Stimulated activated CD8-positive, alpha-beta memory T cell treated with anti-CD3 and anti-CD28 coated beads, Interleukin-7, amount 100 ng/mL, for 24 hours (primary cell): ENCODE data around the gene SLC2A1.

Experiments
- DNase-seq: peaks from one replicate; pipeline ENCODE4 v3.0.0-alpha.2; 2020; ENCODE audit warnings: low read depth

The SLC2A1 gene

GRCh38 chr1:42958488-42959319, at the start of gene SLC2A1:
SLC2A1 (minus strand) TSS chr1:42958868; CDS start chr1:42958651, 217 bp downstream.
- DNase-seq, result peak; percentile 88

DNA sequence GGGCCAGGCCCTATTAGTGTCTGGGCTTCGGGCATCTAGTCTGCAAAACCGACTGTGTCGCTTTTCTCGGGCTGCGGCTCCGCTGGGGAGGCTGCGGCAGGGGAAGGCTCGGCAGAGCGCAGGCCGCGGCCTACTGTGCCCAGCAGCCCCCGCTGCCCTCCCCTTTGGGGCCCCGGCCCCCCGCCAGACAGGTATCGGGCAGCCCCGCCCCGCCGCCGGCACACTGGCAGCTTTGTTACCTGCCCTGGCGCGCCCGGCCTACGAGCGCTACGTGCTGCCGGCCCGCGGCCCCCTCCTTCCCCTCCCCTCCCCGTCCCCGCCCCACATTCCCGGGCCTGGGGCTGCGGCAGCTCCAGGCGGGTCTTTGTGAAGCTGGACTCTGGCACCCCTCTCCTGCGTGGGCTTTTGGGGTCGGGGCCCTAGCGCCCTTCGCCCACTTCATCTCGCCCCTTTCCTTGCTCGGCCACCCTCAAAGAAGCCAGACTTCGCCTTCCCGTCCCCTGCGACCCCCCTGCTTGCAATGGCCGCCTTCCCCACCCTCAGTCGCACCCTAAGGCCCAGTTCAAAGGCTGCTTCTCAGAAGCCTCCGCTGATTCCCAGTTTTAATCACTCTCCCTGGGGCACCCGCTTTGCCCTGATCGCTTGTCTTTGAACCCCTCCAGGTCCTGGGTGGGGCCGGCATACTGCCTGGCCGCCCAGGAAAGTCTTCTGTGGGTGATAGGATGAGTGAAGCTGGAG, 48.9 kb upstream of the SLC2A1 start:
- DNase-seq, result no peak

GRCh38 chr1:43005460-43006361, 47.0 kb upstream of the SLC2A1 start:
- no peak for DNase-seq

DNA sequence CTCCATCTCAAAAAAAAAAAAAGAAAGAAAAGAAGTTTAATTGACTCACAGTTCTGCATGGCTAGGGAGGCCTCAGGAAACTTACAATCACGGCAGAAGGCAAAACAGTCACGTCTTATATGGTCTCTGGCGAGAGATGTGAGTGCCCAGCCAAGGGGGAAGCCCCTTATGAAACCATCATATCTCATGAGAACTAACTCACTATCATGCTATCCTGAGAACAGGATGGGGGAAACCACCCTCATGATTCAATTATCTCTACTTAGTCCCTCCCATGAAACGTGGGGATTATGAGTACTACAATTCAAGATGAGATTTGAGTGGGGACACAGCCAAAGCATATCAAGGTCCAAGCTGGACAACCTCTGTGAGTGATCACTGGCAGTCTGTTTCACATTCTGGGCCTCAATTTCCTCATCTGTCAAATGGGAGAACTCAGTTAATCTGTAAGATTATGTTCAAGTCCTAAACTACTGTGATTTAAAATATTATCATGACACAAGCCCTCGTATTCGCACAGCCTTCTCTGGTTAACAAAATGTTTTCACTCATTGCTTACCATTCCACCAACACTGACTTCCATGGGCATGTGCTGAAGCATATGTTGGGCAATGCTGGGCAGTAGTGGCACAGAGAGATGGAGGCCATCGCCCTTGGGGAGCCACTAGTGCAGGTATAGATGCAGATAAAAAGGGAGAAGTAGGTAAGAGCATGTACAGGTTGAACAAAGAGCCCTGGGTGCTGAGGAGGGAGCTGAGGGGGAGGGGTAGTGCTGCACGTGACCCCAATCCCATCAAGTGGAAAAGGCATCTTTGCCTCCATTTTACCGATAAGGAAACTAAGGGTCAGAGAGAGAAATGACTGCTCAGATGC, 46.2 kb upstream of the SLC2A1 start:
- no peak for DNase-seq

- DNase-seq, result no peak
Measured at GRCh38 chr1:43002766-43003165, 44.1 kb upstream of the SLC2A1 start.

- DNase-seq, result no peak
Measured at GRCh38 chr1:43002116-43002515, 43.4 kb upstream of the SLC2A1 start.

DNA sequence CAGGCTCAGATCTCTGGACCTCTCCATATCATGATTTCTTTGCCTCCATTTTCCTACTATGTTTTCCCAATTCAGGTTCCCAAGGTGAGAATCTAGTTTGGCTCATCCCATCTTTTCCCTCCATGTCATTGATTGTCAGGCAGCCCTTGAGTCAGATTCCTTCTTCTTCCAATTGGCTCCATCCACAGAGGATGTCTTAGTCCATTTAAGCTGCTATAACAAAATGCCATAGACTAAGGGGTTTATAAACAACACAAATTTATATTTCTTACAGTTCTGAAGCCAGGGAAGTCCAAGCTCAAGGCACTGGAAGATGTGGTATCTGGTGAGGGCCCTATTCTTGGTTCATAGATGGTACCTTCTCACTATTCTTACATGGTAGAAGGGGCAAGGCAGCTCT, 42.8 kb upstream of the SLC2A1 start:
- DNase-seq, result no peak

DNA sequence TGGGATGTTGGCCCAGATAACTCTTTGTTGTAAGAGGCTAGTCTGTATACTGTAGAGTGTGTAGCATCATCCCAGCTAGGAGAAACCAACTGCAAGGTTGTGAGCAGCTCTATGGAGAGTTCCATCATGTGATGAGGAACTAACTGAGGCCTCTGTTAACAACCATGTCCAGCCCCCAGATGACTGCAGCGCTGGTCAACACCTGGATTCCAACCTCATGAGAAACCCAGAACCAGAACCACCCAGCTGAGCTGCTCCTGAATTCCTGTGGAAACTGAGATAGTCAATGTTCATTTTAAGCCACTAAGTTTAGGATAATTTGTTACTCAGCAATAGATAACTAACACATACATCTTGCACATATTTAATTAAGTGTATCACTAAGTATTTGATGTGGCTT, 41.6 kb upstream of the SLC2A1 start:
- no peak for DNase-seq

DNA sequence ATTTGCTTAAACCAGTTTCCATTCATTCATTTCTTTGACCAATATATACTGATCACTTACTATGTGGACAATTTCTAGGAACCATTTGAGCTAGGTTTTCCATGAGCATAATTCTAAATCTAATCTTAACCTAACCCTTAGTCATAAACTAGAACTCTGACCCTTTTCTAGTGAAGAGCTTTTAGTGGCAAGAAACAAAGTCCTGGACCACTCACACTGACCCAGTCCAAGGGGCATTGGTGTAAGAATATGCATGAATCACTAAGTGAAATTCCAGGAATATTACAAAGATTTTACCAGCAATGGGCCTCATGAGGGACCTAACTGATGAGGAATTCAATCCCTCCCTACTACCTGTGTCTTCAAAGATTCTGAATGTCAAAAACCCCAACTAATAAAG, 40.6 kb upstream of the SLC2A1 start:
- no peak for DNase-seq

- DNase-seq, result no peak
Measured at GRCh38 chr1:42998386-42998785, 39.7 kb upstream of the SLC2A1 start.

GRCh38 chr1:42996384-42996970, 37.8 kb upstream of the SLC2A1 start:
- DNase-seq, result no peak

DNA sequence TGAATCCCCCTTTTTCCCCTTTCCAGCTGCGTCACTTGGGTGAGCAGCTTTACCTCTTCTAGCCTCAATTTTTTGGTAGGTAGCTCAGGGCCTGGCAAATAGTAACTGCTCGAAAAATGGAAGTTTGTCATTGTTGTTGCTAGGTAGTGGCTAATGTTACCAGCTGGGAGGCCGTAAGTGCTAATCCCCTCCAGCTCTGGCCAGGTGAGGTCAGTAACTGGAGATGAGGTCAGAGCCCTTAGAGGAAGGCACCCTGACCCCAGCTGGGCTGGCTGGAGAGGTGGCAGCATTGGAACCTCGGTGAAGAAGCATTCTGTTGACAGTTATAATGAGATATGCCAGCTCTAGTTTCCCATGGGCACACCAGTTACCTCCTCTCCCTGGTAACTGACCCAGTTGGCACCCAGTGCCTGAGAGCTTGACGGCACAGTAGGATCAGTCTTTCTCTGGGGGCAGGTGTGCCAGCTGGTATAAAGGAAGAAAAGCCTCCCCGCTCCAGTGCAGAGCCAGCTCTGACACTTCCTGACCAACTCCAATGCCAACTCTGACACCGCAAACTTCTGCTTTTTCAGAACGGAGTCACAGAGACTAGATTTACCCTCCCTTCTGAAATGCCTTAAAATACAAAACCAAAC, 35.0 kb upstream of the SLC2A1 start:
- DNase-seq, result no peak

DNA sequence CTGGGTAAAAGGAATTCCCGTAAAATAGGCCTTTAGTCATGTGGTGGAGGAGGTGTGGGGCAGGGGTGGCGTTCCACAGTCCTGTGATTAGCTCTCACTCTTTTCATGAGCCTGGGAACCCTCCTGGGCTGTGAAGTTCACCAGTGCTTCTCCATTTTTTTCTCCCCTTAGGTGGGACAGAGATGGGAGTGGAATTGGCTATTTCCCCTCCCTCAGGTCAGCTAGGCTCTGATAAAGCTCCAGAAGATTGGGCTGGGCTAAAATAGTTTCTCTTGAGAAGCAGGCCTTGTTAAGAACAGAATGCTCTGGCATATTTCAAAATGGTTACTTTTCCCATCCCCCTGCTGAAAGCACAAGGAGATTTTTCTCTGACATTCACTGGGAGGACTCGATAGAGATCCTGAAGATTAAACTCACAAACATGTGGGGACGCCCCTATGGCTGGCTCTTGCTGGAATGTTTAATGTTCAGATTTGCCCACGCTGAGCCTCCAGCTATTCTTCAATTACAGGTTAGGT, 33.4 kb upstream of the SLC2A1 start:
- DNase-seq, result no peak

DNA sequence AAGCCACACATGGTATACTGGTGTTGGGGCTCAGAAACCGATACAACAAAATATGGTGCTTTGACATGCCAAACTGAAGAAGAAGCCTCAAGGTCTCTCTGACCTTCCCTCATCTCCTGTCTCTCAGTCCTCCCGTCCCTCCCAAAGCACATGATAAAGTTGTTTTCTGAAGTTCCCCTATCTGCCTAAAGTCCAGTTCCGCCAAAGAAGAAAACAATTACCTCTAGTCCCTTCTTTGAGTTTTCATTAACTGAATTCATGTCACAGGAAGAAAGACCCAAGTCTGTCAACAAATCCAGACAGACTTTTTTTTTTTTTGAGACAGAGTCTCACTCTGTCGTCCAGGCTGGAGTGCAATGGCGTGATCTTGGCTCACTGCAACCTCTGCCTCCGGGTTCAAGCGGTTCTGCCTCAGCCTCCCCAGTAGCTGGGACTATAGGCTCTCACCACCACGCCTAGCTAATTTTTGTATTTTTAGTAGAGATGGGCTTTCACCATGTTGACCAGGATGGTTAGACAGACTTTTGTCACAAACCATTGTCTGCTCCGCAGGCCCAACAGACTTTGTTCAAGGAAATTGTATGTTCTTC, 32.2 kb upstream of the SLC2A1 start:
- DNase-seq, result no peak

DNA sequence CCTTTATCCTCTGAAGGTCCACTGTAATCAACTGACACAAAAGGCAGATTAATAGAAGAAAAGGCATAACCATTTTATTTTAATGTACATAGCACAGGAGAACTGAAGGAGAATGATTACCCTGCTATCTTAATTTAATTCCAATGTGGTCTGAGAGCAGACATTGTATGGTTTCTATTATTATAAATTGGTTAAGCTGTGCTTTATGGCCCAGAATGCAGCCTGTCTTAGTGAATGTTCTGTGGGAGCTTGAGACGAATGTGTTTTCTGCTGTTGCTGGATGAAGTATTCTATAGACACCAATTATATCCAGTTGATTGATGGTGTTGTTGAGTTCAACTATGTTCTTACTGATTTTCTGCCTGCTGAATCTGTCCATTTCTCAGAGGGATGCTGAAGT, 25.0 kb upstream of the SLC2A1 start:
- DNase-seq, result no peak

GRCh38 chr1:42983253-42983652, 24.6 kb upstream of the SLC2A1 start:
- DNase-seq, result no peak

GRCh38 chr1:42982641-42983040, 24.0 kb upstream of the SLC2A1 start:
- DNase-seq, result no peak

DNA sequence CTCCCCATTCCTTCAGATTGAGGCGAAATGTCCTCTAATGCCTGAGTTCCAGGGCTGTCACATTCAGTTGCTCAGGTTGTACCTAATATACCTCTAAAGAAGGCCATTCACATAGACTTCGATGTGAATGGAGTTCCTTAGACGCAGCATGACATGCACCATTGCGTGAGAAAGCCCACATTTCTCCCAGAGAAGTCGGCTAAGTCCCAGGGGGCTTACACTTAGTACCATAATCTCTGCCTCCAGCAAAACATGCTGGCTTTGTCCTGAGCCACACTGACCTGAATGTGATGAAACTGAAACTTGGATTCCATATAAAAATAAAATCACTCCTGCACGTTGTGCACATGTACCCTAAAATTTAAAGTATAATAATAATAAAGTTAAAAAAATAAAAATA, 23.2 kb upstream of the SLC2A1 start:
- DNase-seq, result no peak

- DNase-seq, result no peak
Measured at GRCh38 chr1:42981255-42981805, 22.7 kb upstream of the SLC2A1 start.
